Activated CD4-positive, alpha-beta T cell treated with anti-CD3 and anti-CD28 coated beads for 4 hours (primary cell): ENCODE results near the gene PLBD2.

Experiments
- DNase-seq, 2 donors: peaks; one replicate each; pipeline ENCODE4 v3.0.0-alpha.2; 2020

Gene PLBD2

DNA sequence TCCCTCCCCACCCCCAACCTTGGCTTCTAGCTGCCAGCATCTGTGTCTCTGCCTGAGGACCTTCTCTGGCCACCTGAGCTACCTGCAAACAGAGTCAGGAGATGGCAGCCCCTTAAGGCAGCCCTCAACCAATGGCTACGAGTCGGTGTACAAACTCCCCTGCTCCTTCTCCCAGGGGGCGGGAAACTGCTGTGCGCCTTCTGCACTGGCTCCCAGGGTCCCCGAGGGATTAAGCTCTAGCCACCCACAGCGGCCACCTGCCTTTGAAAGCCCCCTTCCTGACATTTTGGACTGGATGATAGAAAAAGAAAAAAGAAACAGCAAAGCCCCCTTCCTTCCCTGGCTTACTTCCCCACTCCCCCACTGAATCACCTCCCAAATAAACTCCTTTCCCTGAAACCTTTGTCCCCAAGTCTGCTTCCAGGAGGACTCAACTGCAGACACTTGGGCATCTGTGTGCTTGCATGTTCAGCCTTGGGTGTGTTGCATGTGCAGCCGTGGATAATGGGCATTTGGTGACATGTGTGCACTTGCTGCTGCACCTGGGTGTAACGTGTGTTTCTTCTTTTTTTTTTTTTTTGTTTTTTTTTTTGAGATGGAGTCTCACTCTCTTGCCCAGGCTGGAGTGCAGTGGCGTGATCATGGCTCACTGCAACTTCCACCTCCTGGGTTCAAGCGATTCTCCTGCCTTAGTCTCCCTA lies 39.3 kb downstream of the PLBD2 start:
- DNase-seq, result no peak

- DNase-seq, result no peak
Measured at GRCh38 chr12:113398346-113399290, 40.2 kb downstream of the PLBD2 start.

DNA sequence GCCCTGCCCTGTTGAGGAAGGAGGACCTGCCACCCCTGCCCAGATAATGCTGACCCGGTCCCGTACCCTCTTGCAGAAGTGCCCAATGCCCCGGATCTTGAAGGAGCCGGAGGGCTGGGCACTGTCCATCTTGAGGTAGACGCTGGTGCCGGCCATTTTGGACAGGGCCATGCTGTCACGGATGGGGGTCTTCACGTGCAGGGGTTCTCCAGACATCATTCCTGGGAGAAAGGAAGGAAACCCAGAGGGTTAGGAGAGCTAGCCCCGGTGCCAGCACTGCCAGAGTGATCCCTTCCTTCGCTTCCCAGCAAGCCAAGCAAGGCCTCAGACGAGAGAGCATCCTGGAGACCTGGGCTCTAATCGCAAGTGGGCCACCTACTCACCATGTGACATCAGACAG lies 41.1 kb downstream of the PLBD2 start:
- DNase-seq, result no peak

- no peak for DNase-seq
Measured at GRCh38 chr12:113400362-113400761, 42.0 kb downstream of the PLBD2 start.

DNA sequence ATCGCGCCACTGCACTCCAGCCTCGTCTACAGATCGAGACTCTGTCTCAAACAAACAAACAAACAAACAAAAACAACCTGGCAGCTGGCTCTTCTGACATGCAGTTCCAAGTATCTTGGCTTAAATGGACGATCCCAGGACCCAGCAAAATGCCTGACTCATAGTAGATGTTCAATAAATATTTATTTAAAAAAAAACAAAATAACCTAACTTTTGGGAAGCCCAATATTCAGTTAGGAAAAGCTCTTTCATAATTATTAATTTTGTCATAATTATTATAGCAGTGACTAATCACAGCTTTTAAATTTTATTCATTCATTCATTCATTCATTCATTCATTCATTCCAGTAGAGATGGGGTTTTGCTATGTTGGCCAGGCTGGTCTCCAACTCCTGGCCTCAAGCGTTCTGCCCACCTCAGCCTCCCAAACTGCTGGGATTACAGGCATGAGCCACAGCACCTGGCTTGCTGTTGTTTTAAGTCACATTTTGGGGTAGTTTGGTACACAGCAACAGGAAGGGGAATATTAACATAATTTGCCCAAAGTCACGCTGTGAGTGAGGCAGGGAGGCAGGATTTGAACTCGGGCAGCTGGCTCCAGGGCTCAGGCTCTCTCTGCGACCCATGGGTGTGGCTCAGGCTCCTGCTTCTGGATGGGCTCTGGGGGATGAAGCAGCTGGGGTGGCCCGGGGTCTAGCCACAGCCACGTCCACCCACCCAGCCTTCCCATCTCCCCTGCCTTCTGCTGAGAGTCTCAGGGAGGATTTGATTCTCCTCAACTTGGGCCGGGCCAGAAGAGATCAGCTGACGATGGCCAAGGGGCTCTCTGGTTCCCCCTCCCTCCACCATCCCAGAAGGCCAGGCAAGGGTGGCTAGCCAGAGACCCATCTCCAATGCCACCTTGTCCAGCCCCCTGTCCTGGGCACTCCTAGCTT lies 42.9 kb downstream of the PLBD2 start:
- no peak for DNase-seq

DNA sequence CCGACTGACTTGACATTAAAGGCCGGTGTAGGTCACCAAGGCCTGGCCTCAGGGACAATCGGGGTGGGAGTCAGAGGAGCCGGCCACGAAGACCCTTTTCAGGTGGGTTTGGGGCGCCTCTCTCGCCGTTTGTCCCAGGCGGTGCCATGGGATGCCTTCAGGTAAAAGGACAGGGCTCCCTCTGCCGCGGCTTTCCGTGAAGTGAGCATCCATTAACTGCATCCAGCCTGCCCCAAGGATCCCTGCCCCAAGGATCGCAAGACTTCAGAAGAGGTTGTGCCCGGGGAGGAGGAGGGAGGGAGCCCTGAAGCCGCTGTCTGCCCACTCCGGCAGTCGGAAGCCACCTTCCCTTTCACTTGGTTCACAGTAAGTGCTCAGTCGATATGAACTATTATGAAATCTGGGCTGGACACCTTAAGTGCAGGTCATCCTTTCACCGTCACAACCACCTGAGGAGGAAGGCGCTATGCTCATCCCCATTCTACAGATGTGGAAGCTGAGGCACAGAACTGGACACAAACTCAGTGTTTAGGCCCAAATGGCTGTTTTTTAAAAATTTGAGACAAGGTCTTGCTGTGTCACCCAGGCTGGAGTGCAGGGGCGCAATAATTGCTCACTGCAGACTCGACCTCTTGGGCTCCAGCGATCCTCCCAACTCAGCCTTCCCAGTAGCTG lies 44.3 kb downstream of the PLBD2 start:
- DNase-seq, result no peak

DNA sequence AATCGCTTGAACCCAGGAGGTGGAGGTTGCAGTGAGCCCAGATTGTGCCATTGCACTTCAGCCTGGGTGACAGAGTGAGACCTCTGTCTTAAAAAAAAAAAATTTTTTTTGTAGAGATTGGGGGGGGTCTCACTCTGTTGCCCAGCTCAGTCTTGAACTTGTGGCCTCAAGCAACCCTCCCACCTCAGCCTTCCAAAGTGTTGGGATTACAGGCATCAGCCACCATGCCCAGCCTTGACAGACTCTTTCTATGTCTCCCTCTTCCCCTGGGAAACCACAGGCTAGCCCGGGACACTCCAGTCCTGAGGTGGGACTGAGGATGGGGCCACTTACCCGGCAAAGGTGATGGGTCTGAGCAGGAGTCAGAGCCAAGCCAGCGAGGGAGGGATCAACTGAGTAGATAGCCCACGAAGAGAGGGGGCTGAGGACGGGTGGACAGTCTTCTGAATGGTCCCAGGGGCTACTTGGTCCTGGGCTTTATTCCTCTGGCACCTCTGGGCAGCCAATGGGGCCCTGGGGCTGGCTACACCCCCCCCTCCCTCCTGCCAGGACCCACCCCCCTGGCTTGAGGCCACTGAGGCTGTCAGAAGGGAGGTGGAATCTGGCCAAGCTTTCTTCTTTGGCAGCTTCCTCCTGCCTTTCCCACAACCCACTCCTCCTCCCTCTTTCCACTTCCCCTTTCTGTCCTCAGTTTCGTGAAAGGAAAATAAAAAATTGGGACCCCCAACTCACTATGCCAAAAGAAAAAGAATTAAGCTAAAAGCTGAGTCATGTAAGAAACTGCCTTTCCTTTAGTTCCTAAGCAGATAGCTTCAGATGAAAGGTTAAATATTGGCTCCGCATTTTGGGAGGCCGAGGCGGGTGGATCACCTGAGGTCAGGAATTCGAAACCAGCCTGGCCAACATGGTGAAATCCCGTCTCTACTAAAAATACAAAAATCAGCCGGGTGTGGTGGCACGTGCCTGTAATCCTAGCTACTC lies 45.3 kb downstream of the PLBD2 start, which contains the start of gene SDS:
Gene SDS, minus strand, starts transcription at position 453 of the 981 bp plus-strand sequence. CDS start 4,179 bp downstream, outside the sequence.
- DNase-seq, result no peak

- DNase-seq, result no peak
Measured at GRCh38 chr12:113405694-113406093, 47.3 kb downstream of the PLBD2 start.

DNA sequence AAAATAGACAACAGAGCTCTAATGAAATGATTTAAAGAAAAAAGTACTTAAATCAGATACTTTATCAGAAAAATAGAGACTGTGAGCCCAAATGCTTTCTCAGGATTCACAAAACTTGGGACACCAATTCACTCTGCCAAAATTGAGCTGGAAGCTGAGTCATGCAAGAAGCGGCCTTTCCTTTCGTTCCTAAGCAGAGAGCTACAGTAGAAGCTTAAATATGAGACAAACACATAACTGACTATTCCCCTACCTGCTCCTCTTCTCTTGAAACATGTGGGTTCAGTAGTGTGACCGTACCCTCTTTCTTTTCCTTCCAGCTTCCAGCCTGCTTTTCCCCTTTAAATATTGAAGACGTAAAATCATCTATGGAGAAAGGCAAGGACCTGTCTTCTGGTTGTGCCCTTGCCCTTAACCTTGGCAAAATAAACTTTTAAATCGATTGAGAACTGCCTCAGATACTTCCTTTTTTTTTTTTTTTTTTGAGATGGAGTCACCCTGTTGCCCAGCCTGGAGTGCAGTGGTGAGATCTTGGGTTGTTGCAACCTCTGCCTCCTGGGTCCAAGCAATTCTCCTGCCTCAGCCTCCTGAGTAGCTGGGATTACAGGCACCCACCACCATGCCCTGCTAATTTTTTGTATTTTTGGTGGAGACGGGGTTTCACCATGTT lies 49.7 kb downstream of the PLBD2 start:
- no peak for DNase-seq

- DNase-seq, result no peak
Measured at GRCh38 chr12:113408756-113409298, 50.4 kb downstream of the PLBD2 start.

DNA sequence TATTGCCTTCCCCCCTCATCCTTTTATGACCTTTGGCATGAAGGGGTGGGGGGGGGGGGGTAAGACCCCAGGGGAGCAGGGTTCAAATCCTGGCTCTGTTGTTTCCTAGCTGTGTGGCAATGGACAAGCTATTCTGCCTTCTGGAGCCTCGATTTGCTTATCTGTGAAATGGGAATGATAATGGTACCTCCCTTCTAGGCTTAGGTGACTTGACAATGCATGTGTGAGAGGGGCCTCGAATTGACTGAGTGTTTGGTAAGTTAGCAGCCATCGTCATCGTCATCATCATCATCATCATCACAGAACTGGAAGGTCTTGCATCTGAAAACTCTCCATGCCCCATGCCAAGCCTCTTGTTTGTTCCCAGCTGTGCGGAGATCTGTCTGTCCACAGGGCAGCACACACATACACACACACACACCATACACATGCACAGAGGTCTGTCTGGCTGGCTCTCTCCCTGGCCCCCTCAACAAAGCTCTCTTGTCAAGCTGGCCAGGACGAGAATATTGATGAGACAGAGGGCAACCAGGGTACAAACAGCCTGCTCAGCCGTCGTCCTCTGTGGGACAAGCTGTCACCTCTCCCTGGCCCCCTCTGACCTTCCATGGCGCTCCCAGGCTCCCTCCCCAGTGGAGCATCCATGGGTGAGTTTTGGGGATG lies 51.2 kb downstream of the PLBD2 start:
- no peak for DNase-seq

GRCh38 chr12:113413488-113413939 lies 55.1 kb downstream of the PLBD2 start:
- no peak for DNase-seq

DNA sequence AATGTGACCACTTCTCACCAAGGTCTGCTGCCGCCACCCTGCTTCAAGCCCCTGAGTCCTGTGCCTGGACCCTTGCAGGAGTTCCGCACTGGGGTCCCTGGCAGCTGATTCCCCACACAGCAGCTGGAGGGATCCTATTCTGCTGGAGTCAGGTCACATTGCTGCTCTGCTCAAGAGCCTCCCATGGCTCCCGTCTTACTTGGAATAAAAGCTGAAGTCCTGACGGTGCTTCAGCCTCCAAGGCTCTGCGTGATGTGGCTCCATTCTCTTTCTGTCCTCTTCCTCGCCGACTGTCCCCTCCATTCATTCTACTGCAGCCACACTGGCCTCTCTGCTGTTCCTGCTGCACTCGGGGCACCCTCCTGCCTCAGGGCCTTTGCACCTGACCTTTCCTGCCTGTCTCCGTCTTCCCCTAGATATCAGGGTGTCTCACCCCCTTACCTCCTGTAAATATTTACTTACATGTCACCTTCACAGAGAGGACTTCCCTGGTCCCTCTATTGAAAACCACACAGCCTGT lies 56.2 kb downstream of the PLBD2 start:
- DNase-seq, result no peak

DNA sequence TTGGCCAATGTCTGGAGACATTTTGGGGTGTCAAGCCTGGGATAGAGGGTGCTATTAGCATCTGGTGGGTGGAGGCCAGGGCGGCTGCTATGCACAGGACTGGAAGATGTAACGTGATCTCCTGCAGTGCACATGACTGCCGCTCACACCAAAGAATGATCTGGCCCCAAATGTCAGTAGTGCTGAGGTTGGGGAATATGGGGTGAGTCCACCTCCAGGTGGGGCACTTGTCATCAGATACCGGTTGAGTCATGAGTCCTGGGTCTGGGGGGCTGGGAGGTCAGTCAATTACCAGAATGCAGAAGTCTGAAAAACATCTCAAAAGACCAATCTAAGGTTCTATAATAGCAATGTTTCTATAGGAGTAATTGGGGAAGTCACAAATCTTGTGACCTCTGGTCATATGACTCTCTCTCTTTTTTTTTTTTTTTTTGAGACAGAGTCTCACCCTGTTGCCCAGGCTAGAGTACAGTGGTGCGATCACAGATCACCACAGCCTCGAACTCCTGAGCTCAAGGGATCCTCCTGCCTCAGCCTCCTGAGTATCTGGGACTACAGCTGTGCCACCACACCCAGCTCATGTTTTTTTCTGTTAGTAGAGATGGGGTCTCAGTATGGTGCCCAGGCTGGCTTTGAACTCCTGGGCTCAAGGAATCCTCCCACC lies 57.8 kb downstream of the PLBD2 start:
- no peak for DNase-seq

DNA sequence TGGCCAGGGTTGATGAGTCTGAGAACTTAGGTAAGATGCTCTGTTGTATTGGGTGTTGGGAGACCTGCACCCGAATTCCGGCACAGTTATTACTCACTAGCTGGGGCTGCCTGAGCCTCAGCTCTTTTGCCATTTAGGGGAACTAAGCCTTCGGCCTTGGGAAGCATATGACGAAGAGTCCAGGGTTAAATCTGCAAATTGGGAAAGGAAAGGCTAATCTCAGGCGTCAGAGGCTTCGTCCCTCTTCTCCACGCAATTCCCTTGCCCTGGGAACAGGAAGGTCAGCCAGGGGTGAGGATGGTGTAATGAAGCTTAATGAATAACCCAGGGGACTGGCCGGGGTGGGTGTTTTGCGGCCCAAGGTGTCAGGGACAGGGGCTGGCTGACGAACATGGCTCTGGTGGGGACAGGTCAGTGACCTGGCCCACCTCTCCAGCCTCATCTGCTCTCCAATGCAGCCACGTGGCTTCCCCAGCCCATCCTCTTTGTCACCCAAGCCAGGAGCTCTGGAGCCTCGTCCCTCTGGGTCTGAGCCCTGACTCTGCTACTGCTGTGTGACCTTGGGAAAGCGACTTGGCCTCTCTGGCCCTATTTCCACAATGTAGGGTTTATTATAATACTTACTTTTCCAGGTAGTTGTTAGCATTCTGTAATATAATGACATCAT lies 60.0 kb downstream of the PLBD2 start:
- DNase-seq, result no peak

DNA sequence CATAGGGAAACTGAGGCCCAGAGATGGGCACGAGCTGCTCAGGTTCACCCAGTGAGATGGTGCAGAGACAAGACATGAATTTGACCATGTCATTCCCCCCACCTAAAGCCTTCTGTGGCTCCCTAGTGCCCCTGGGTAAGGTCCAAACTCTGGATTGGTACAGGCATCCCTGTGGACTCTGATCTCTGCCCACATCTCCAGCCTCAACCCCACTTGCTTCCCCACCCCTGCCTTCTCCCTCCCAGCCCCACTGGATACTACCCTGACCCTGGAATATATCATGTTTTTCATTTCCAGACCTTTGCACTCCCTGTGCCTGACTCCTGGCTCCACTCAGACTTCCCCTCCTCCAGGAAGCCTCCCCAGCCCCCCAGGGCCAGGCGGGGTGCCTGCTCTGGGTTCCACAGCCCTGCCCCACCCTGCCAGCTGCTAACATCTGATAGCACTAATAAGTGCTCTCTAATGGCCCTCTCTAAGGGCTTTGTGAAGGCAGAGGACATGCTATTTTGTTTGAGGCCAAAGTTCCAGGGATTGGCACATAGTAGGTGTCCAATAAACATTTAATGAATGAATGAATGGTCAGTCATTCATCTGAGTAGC lies 62.7 kb downstream of the PLBD2 start:
- no peak for DNase-seq

DNA sequence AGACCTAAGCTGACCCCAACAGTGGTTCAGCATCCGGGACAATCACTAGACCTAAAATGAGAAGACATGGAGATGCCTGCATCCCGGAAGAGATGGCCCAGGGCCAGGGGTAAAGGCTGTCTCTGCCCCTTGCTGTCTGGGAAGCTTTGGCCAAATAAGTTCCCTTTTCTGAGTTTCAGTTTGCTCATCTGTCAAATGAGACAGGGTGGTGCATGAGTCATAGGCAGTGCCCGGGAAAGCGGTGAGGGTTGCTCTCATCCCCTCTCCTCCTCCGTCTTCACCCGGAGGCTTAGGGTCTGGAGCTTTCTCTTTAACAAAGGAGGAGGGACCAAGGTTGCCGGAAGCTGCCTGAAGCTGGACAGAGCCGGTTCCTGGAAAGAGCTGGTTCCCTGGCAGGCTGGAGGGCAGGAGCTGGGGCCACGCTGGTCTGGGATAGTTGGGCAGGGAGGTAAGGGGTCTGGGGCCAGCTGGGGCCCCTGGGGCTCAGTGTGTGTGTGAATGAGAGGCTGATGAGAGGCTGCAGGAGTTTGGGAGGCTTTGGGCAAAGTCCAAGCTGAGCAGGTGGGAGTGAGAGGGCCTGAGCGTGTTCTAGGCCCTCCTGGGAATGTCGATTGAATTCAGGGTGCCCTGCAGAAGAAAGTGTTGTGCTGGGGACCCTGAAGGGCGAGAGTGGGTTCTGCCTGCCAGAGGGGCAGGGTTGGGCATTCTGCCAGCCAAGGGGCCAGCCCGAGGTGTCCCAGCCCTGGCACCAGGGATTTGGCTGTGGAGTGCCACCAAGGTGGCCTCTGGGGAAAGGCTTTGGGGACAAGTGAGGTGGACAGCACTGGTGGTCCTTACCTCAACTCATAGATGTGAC lies 63.9 kb downstream of the PLBD2 start, which contains the start of gene SDSL:
Gene SDSL, plus strand, starts transcription at position 351 of the 856 bp plus-strand sequence. CDS start 5,603 bp downstream, outside the sequence.
- DNase-seq, result no peak
